Measurements from ENCODE around the gene NXNL1. TPM values are rescaled to one million over a fixed set of nuclear protein-coding genes. Genes with fewer than 3 reads are reported as not detected.
A peak's percentile ranks its signal among the peaks of the same experiment; 100 is the strongest.

Gene NXNL1
- total RNA-seq, 1 donor from 2014 or later = not detected

DNA sequence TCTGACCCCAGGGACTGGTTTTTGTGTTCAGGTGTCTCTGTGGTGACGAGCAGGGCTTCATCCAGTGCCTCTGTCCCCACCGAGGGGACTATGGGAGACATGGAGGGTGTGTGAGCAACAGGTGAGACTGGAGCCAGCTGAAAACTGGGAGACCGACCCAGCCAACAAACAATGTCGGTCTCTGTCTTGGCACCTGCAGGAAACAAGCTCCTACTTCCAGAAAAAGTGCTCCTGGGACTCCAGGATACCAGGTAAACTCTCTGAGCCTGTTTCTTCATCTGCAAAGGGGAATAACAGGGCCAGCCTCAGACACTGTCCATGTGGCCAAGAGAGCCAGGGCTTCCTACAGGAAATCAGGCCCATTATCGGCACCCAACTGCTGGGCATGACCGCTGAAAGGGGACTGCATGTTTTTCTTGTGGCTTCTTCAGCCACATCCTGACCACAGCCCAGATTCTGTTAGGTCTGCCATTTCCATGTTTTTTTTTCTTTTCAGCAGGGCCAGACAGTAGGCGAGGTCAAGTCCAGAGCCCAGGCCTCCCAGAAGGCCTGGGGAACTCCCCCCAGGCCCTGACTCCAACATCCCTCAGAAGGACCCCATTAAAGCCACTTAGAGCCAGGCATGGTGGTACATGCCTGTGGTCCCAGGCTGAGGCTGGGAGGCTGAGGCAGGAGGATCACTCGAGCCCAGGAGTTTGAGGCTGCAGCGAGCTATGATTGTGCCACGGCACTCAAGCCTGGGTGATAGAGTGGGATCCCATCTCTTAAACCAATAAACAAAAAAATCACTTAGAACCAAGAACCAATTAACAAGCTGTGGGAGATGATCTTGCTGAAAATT, 54.5 kb downstream of the NXNL1 start:
- H3K9me3 Mint-ChIP-seq (ENCODE audit: unreplicated experiment) = no peaks in the 10 kb centered on the region
- no peaks in the 10 kb centered on the region for H3K36me3 Mint-ChIP-seq (ENCODE audit: unreplicated experiment)
- TF ChIP-seq, protein P1, sequence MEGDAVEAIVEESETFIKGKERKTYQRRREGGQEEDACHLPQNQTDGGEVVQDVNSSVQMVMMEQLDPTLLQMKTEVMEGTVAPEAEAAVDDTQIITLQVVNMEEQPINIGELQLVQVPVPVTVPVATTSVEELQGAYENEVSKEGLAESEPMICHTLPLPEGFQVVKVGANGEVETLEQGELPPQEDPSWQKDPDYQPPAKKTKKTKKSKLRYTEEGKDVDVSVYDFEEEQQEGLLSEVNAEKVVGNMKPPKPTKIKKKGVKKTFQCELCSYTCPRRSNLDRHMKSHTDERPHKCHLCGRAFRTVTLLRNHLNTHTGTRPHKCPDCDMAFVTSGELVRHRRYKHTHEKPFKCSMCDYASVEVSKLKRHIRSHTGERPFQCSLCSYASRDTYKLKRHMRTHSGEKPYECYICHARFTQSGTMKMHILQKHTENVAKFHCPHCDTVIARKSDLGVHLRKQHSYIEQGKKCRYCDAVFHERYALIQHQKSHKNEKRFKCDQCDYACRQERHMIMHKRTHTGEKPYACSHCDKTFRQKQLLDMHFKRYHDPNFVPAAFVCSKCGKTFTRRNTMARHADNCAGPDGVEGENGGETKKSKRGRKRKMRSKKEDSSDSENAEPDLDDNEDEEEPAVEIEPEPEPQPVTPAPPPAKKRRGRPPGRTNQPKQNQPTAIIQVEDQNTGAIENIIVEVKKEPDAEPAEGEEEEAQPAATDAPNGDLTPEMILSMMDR (IDR thresholded peaks at IDR 0.05) = no peak
- H3K4me1 Mint-ChIP-seq (ENCODE audit: unreplicated experiment) = peaks cover 18% of the 10 kb centered on the region
- no peak for DNase-seq (ENCODE audit: extremely low spot score, unreplicated experiment)
- H3K27ac Mint-ChIP-seq (ENCODE audit: unreplicated experiment) = peak overlapping the region; percentile 47
- no peak overlapping the region for H3K4me3 Mint-ChIP-seq (ENCODE audit: unreplicated experiment)
- H3K27me3 Mint-ChIP-seq (ENCODE audit: unreplicated experiment) = peaks cover 4% of the 10 kb centered on the region

Other genes starting within 250 kb of the NXNL1 start
- gene USE1, start 245.6 kb downstream of the NXNL1 start, total RNA-seq = 36.1 and 37.5 TPM in 2 replicates
- 24.8 and 28.5 TPM in 2 replicates for gene OCEL1, start 234.7 kb downstream of the NXNL1 start, total RNA-seq
- 43.9 and 44.2 TPM in 2 replicates for gene NR2F6, start 215.0 kb downstream of the NXNL1 start, total RNA-seq
- not detected in 2 replicates for gene USHBP1, start 196.2 kb downstream of the NXNL1 start, total RNA-seq
- 92.5 and 93.7 TPM in 2 replicates for gene BABAM1, start 193.5 kb downstream of the NXNL1 start, total RNA-seq
- 0.99 and 1.5 TPM in 2 replicates for gene ANKLE1, start 179.0 kb downstream of the NXNL1 start, total RNA-seq
- gene ABHD8, start 157.5 kb downstream of the NXNL1 start, total RNA-seq = 5.0 and 6.1 TPM in 2 replicates
- gene MRPL34, start 155.1 kb downstream of the NXNL1 start, total RNA-seq = 66.9 and 78.8 TPM in 2 replicates
- gene DDA1, start 151.4 kb downstream of the NXNL1 start, total RNA-seq = 46.3 and 50.0 TPM in 2 replicates
- 17.7 and 21.9 TPM in 2 replicates for gene ANO8, start 126.1 kb downstream of the NXNL1 start, total RNA-seq
- 27.2 and 28.9 TPM in 2 replicates for gene GTPBP3, start 123.4 kb downstream of the NXNL1 start, total RNA-seq
- 0.26 TPM in 1 of 2 replicates, not detected in the other for gene PLVAP, start 83.6 kb downstream of the NXNL1 start, total RNA-seq
- not detected in 2 replicates for gene CCDC194, start 66.7 kb downstream of the NXNL1 start, total RNA-seq
- gene BST2, start 55.3 kb downstream of the NXNL1 start, total RNA-seq = 1.8 and 2.3 TPM in 2 replicates
- 59.2 and 63.2 TPM in 2 replicates for gene MVB12A, start 40.9 kb downstream of the NXNL1 start, total RNA-seq
- gene TMEM221, start 12.3 kb downstream of the NXNL1 start, total RNA-seq = 0.30 and 0.55 TPM in 2 replicates
- gene SLC27A1, start 9.6 kb upstream of the NXNL1 start, total RNA-seq = 12.5 and 14.8 TPM in 2 replicates
- 112 and 115 TPM in 2 replicates for gene PGLS, start 50.7 kb upstream of the NXNL1 start, total RNA-seq
- gene COLGALT1, start 94.7 kb upstream of the NXNL1 start, total RNA-seq = 121 and 122 TPM in 2 replicates
- gene UNC13A, start 227.4 kb upstream of the NXNL1 start, total RNA-seq = 1.3 and 1.6 TPM in 2 replicates